HEK293T (cell line): ENCODE measurements around the gene LYPD6B.

Experiments
- HDGF ChIP-seq: fragments of 450-650 bp; IDR thresholded peaks from 2 replicates; pipeline ENCODE4 v1.6.1; 2017; ENCODE audit warnings: antibody characterized with exemption, borderline replicate concordance
- SP1 ChIP-seq: fragments of 450-650 bp; IDR thresholded peaks from 2 replicates; pipeline ENCODE4 v1.6.1; 2017
- TARDBP ChIP-seq: fragments of 450-650 bp; IDR thresholded peaks from 2 replicates; pipeline ENCODE4 v1.6.1; 2016
- ZNF384 ChIP-seq: fragments of 450-650 bp; IDR thresholded peaks from 2 replicates; pipeline ENCODE4 v1.6.1; 2016

DNA sequence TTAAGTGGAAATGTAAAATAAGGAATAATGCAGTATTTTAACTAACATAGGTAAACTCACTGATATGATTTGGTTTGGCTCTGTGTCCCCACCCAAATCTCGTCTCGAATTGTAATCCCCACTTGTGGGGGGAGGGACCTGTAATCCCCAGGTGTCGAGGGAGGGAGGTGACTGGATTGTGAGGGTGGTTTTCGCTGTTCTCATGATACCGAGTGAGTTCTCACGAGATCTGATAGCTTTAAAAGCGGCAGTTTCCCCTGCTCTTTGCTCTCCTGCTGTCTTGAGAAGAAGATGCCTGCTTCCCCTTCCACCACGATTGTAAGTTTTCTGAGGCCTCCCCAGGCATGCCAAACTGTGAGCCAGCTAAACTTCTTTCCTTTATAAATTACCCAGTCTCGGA is 182.5 kb downstream of the LYPD6B start:
- TF ChIP-seq TARDBP (no peak), SP1 (no peak), HDGF (no peak), ZNF384 (no peak)
